ENCODE data around the gene RRP1B. TPM values are rescaled to one million over a fixed set of nuclear protein-coding genes. Genes with fewer than 3 reads are reported as not detected.

The RRP1B gene, protein sequence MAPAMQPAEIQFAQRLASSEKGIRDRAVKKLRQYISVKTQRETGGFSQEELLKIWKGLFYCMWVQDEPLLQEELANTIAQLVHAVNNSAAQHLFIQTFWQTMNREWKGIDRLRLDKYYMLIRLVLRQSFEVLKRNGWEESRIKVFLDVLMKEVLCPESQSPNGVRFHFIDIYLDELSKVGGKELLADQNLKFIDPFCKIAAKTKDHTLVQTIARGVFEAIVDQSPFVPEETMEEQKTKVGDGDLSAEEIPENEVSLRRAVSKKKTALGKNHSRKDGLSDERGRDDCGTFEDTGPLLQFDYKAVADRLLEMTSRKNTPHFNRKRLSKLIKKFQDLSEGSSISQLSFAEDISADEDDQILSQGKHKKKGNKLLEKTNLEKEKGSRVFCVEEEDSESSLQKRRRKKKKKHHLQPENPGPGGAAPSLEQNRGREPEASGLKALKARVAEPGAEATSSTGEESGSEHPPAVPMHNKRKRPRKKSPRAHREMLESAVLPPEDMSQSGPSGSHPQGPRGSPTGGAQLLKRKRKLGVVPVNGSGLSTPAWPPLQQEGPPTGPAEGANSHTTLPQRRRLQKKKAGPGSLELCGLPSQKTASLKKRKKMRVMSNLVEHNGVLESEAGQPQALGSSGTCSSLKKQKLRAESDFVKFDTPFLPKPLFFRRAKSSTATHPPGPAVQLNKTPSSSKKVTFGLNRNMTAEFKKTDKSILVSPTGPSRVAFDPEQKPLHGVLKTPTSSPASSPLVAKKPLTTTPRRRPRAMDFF
- 26.0 and 37.7 TPM in 2 replicates for total RNA-seq

DNA sequence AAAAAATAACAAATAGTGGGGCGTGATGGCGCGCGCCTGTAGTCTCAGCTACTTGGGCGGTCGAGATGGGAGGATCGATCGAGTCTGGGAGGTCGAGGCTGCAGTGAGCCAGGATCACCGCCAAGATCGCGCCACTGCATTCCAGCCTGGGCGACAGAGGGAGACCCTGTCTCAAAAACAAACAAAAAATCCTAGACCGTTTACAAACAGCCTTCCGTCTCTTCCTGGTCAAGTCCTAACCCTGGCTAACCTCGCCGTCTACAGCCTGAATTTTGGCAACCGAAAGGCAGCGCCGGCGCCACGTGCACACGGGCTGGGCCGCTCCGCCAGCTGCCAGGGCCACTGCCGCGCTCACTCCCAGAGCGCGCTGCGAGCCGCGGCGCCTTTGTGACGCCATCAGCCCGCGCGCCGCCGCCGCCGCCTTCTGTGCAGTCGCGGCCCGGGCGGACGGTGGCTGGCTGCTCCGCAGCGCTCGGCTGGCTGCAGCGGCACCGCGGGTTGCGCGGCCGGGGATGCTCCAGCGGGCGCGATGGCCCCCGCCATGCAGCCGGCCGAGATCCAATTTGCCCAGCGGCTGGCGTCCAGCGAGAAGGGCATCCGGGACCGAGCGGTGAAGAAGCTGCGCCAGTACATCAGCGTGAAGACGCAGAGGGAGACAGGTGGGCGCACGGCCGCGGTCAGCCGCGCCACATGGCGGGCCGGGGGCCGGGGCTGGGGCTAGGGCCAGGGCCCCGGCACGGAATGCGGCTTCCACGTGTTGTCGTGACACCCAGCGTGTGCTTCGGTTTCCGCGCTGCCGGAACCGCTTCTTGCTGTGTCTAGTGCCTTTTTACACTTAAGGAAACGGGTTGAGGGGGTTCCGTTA lies at the start of gene RRP1B, which contains the start of gene HSF2BP:
Gene RRP1B, plus strand, starts transcription at position 425 of the 865 bp plus-strand sequence. Its CDS starts 105 bp downstream, at position 530.
Gene HSF2BP, minus strand, starts transcription at position 353 of the 865 bp plus-strand sequence. CDS start 1,392 bp downstream, outside the sequence.

GRCh38 chr21:43718872-43719747 lies 59.8 kb downstream of the RRP1B start, which contains the start of gene PDXK:
PDXK (plus strand) TSS chr21:43719129; CDS start chr21:43719295, 166 bp downstream.

Other genes starting within 250 kb of the RRP1B start
- gene SIK1, start 232.4 kb upstream of the RRP1B start, total RNA-seq = 1.3 and 5.0 TPM in 2 replicates
- gene HSF2BP, start 72 bp upstream of the RRP1B start, total RNA-seq = 2.6 TPM in 2 replicates
- 140 and 147 TPM in 2 replicates for gene PDXK, start 59.6 kb downstream of the RRP1B start, total RNA-seq
- gene CSTB, start 116.7 kb downstream of the RRP1B start, total RNA-seq = 8.4 and 13.7 TPM in 2 replicates
- 17.6 and 30.6 TPM in 2 replicates for gene RRP1, start 130.0 kb downstream of the RRP1B start, total RNA-seq
- gene AGPAT3, start 205.7 kb downstream of the RRP1B start, total RNA-seq = 25.2 and 33.3 TPM in 2 replicates

Measured in hair follicular keratinocyte (primary cell).